Occipital lobe (tissue), 2 donors: ENCODE data around the gene LRRC8B. TPM values are rescaled to one million over a fixed set of nuclear protein-coding genes. Genes with fewer than 3 reads are reported as not detected.

Experiments
- DNase-seq: peaks from one replicate; lab custom pipeline; 2025; lab: John Stamatoyannopoulos, UW
- total RNA-seq: library from RNA; depleted of rRNA; stranded (reverse); fragments of >200 nt; gene quantifications from one replicate; pipeline ENCODE4 v1.2.3, GENCODE V29; 2014

Gene LRRC8B
- total RNA-seq, 1 donor from 2014 or later = 32.8 TPM

- no peak for DNase-seq
These were observed 22.4 kb downstream of the LRRC8B start for GRCh38 chr1:89546934-89547562.

GRCh38 chr1:89547563-89548116 is 23.0 kb downstream of the LRRC8B start:
- peak; percentile 15 for DNase-seq

- no peak for DNase-seq
These were observed 23.7 kb downstream of the LRRC8B start for GRCh38 chr1:89548122-89548857.

GRCh38 chr1:89550995-89551394 is 26.4 kb downstream of the LRRC8B start:
- DNase-seq = no peak

- no peak for DNase-seq
These were observed 27.9 kb downstream of the LRRC8B start for GRCh38 chr1:89552471-89553081.

- DNase-seq = no peak
These were observed 28.5 kb downstream of the LRRC8B start for GRCh38 chr1:89553157-89553556.

- DNase-seq = no peak
These were observed 30.9 kb downstream of the LRRC8B start for GRCh38 chr1:89555550-89555949.

- DNase-seq = no peak
These were observed 32.3 kb downstream of the LRRC8B start for GRCh38 chr1:89556726-89557444.

GRCh38 chr1:89557445-89557825 is 32.8 kb downstream of the LRRC8B start:
- peak; percentile 7 for DNase-seq

- no peak for DNase-seq
These were observed 33.3 kb downstream of the LRRC8B start for GRCh38 chr1:89557956-89558355.

GRCh38 chr1:89563957-89564604 is 39.5 kb downstream of the LRRC8B start:
- no peak for DNase-seq

- DNase-seq = no peak
These were observed 40.9 kb downstream of the LRRC8B start for GRCh38 chr1:89565521-89565920.

GRCh38 chr1:89566761-89567174 is 42.1 kb downstream of the LRRC8B start:
- DNase-seq = peak; percentile 33

- DNase-seq = no peak
These were observed 43.2 kb downstream of the LRRC8B start for GRCh38 chr1:89567797-89568196.

- DNase-seq = no peak
These were observed 48.8 kb downstream of the LRRC8B start for GRCh38 chr1:89573410-89573809.

GRCh38 chr1:89574621-89575020 is 50.0 kb downstream of the LRRC8B start:
- DNase-seq = no peak

- no peak for DNase-seq
These were observed 50.6 kb downstream of the LRRC8B start for GRCh38 chr1:89575207-89575606.

- no peak for DNase-seq
These were observed 51.4 kb downstream of the LRRC8B start for GRCh38 chr1:89576013-89576412.

GRCh38 chr1:89578151-89578550 is 53.5 kb downstream of the LRRC8B start:
- no peak for DNase-seq

GRCh38 chr1:89578946-89579684 is 54.5 kb downstream of the LRRC8B start:
- no peak for DNase-seq

- no peak for DNase-seq
These were observed 55.4 kb downstream of the LRRC8B start for GRCh38 chr1:89580036-89580435.
